GM12892 (cell line): Measurements from ENCODE around the gene SULT1E1.

Experiments used
- POLR2A ChIP-seq: IDR thresholded peaks from 2 replicates; pipeline ENCODE4 v1.6.1; 2011; ENCODE audit warnings: low read depth, low read length, control low read depth
- POLR2AphosphoS5 ChIP-seq: IDR thresholded peaks from 2 replicates; pipeline ENCODE4 v1.6.1; 2011; ENCODE audit warnings: low read depth, low read length, control low read depth
- TAF1 ChIP-seq: IDR thresholded peaks from 2 replicates; pipeline ENCODE4 v1.6.1; 2011; ENCODE audit warnings: low read depth, mild to moderate bottlenecking, control low read depth, low read length, borderline replicate concordance

DNA sequence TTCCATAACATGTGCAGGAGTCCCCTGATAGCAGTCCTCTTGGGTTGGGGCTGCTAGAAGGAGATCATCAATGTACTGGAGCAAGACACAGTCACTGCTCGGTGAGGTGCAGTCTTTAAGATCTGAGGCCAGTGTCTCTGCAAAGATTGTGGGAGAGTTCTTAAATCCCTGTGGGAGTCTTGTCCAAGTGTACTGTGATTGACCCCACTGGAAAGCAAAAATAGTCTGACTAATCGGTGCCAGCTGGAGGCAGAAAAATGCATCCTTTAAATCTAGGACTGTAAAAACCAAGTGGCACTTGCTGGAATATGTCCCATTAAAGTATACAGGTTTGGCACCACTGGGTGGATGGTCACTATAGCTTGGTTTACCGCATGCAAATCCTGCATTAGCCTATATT is 31.1 kb downstream of the SULT1E1 start:
- TF ChIP-seq POLR2AphosphoS5, result no peak
- TF ChIP-seq TAF1, result no peak
- no peak for TF ChIP-seq POLR2A
